HUES64 (cell line): Measurements from ENCODE around the gene LDAH.

Experiments used
- H3K27ac ChIP-seq: 2 replicates; pipeline ENCODE4 v1.7.0; 2013; ENCODE audit warnings: low read depth, low read length, inconsistent platforms
- H3K27me3 ChIP-seq: 2 replicates; pipeline ENCODE4 v1.6.1; 2013; ENCODE audit warnings: mild to moderate bottlenecking, low read length; ENCODE audit not compliant: insufficient read depth
- H3K36me3 ChIP-seq: 2 replicates; pipeline ENCODE4 v1.6.1; 2013; ENCODE audit warnings: mild to moderate bottlenecking, low read length; ENCODE audit not compliant: insufficient read depth
- H3K4me1 ChIP-seq: 2 replicates; pipeline ENCODE4 v1.6.1; 2013; ENCODE audit warnings: mild to moderate bottlenecking, low read length, moderate library complexity; ENCODE audit not compliant: insufficient read depth
- H3K4me3 ChIP-seq: 2 replicates; pipeline ENCODE4 v1.5.1; 2013; ENCODE audit warnings: mild to moderate bottlenecking, low read length, moderate library complexity
- H3K9ac ChIP-seq: 2 replicates; pipeline ENCODE4 v1.6.1; 2013; ENCODE audit warnings: mild to moderate bottlenecking, low read depth, low read length
- H3K9me3 ChIP-seq: 2 replicates; pipeline ENCODE4 v1.6.1; 2013; ENCODE audit warnings: low read depth, low read length; ENCODE audit not compliant: insufficient read depth
- WGBS: fragments of 150-250, 120-280 bp; methylation state at CpG from one replicate; pipeline ENCODE4 v1.1.7; 2013; ENCODE audit warnings: missing lambda C conversion rate; 5-methylcytosine and 5-hydroxymethylcytosine counted together

Gene LDAH

DNA sequence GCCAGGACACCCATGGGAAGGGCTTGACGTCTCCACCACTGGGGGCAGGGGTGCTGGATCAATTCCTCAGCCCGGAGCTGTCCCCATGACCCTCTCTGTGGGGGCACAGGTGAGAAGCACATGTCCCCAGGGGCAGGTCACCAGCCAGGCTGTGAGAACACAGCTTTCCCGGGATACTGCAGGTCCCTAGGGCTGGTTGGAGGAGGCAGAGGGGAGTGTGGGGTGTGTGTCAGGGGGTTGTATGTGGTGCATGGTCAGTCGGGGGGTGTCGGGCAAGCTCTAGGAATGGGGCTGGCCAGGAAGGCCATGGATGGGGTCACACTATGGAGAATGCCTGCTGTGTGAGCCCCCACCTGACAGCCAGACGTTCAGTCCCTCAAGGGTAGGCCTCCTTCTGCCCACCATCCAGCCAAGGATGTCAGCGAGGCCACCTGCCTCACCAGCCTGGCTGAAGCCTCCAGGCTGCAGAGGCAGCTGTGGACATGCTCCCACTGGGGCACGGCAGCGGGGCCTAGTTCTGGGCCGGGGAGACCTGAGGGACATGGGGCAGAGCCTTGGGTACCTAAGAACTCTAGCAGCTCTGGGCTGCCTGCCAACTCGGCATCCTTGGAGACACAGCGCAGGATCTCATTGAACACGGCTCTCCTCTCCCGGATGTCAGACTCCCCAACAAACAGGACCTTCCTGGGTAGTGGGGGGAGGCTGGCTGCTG lies 182.3 kb downstream of the LDAH start:
- WGBS: 94% methylated on average over 14 of the region's 14 CpGs
- Histone ChIP-seq H3K9ac (no peak overlapping the region), H3K4me1 (no peaks in the 10 kb centered on the region), H3K27me3 (no peaks in the 10 kb centered on the region), H3K4me3 (no peak overlapping the region), H3K27ac (no peak overlapping the region), H3K9me3 (no peaks in the 10 kb centered on the region), H3K36me3 (no peaks in the 10 kb centered on the region)

DNA sequence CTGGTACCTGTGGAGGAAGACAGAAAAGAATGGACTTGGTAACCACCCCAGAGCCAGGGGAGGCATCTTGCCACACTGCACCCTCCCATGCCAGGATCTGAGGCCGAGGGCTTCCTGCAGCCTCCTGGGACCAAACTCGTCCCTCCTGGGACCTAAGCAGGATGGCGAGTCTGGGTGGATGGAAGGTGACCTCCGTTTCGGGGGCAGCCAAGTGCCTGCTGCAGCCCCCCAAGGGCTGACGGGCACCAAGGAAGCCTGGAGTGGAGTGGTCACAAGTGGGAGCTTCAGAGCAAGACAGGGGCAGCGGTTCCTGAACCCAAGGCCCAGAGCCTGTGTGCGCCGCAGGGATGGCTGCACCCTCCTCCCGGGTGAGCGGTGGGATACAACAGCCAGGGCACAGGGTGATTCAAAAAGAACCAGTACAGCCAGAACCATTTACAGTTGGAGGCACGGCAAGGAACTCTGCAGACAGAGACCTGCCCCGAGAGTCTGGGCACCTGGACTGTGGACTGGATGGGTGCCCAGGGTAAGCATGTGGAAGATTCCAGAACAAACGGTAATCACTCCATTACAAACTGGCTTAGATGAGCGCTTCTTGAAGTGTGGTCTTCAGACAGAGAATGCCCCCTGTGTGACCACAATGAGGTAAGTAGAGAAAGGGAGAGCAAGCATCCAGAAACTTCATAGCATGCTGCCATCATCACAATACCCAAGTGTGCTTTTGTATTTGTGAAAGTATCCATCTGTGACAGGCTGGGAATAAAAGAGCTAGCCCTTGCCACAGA lies 184.1 kb downstream of the LDAH start:
- Histone ChIP-seq H3K9me3 (no peaks in the 10 kb centered on the region), H3K9ac (no peak overlapping the region), H3K27me3 (no peaks in the 10 kb centered on the region), H3K27ac (no peak overlapping the region), H3K4me1 (peaks cover 4% of the 10 kb centered on the region), H3K4me3 (no peak overlapping the region), H3K36me3 (no peaks in the 10 kb centered on the region)
- WGBS: 94% methylated on average over 15 of the region's 15 CpGs

- no peaks in the 10 kb centered on the region for H3K36me3 ChIP-seq
- no peaks in the 10 kb centered on the region for H3K9me3 ChIP-seq
- no peak overlapping the region for H3K9ac ChIP-seq
- no peak overlapping the region for H3K27ac ChIP-seq
- H3K4me1 ChIP-seq: peaks cover 4% of the 10 kb centered on the region
- no peaks in the 10 kb centered on the region for H3K27me3 ChIP-seq
- H3K4me3 ChIP-seq: no peak overlapping the region
- 96% methylated on average over 13 of the region's 13 CpGs for WGBS
These were observed 184.9 kb downstream of the LDAH start for GRCh38 chr2:20638014-20638413.

DNA sequence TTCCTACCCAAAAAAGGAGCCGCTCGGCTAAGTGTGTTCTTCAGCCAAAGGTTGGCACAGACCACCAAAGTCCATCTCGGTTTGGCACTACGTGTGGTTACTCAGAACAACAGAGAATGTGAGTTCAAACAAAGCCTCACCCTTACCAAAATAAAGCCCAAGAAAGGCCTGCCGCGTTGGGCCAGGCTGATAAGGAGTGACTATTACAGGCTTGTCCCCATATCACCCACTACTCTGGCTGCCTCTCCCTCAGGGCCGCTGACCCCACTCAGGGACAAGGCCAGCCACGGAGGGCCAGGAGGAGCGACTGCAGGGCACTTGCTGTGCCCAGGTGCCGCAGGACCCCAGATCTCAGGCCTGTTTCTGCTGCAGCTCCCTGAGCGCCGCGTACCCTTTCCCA lies 185.8 kb downstream of the LDAH start:
- no peaks in the 10 kb centered on the region for H3K27me3 ChIP-seq
- H3K4me1 ChIP-seq: peaks cover 4% of the 10 kb centered on the region
- H3K36me3 ChIP-seq: no peaks in the 10 kb centered on the region
- no peak overlapping the region for H3K27ac ChIP-seq
- 93% methylated on average over 12 of the region's 13 CpGs for WGBS
- no peak overlapping the region for H3K9ac ChIP-seq
- no peak overlapping the region for H3K4me3 ChIP-seq
- H3K9me3 ChIP-seq: no peaks in the 10 kb centered on the region

DNA sequence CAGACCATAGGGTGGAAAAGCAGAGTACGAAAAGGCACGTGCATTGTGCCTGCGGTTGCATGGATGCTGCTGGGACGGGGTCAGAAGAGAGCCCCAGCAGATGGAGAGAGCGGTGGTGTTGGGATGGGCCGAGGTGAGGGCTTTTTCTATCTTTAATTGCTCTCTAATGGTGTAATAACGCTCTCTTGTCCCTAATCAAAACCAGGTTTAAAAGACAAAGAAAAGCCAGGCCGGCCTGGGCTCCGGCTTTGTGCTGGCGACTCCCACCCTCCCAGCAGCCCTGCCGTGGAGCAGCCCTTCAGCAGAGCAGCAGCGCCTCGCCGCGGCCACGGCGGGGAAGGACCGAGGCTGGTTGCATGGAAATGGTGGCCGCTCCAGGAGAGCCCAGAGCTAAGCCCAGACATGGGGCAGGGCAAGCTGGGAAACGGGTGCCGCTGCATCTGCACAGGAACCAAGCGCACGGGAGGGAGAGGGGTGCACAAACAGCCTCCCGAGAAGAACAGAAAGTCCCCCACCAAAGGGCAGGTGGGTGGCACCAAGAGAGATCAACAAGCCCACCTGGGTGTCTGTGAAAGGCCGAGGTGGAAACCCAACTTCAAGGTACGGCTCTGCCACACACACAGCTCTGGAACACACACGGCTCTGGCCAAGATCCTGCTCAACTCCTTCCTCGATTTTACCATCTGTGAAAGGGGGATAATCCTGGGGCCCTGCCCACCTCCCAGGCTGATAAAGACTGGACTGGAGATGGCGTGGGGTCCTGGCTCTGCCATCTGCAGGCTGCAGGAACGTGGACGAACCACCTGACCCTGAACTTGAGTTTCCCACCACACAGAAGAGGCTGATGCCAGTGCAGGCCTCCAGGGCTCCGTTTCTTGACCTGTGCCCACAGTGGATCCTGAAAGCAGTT lies 187.0 kb downstream of the LDAH start:
- WGBS: 34% methylated on average over 32 of the region's 32 CpGs
- Histone ChIP-seq H3K9me3 (no peaks in the 10 kb centered on the region), H3K9ac (peak overlapping the region; percentile 27; the same call in 1 of the 2 replicates), H3K4me3 (no peak overlapping the region), H3K36me3 (no peaks in the 10 kb centered on the region), H3K27me3 (no peaks in the 10 kb centered on the region), H3K4me1 (peaks cover 4% of the 10 kb centered on the region), H3K27ac (no peak overlapping the region)

GRCh38 chr2:20635113-20635510 lies 187.8 kb downstream of the LDAH start:
- no peaks in the 10 kb centered on the region for H3K27me3 ChIP-seq
- no peak overlapping the region for H3K27ac ChIP-seq
- no peaks in the 10 kb centered on the region for H3K9me3 ChIP-seq
- no peaks in the 10 kb centered on the region for H3K36me3 ChIP-seq
- H3K4me3 ChIP-seq: no peak overlapping the region
- H3K4me1 ChIP-seq: peaks cover 4% of the 10 kb centered on the region
- 0 out of 2 replicates have a peak overlapping the region, but pooled peaks have one; percentile 27 for H3K9ac ChIP-seq
- WGBS: 90% methylated on average over 5 of the region's 5 CpGs

DNA sequence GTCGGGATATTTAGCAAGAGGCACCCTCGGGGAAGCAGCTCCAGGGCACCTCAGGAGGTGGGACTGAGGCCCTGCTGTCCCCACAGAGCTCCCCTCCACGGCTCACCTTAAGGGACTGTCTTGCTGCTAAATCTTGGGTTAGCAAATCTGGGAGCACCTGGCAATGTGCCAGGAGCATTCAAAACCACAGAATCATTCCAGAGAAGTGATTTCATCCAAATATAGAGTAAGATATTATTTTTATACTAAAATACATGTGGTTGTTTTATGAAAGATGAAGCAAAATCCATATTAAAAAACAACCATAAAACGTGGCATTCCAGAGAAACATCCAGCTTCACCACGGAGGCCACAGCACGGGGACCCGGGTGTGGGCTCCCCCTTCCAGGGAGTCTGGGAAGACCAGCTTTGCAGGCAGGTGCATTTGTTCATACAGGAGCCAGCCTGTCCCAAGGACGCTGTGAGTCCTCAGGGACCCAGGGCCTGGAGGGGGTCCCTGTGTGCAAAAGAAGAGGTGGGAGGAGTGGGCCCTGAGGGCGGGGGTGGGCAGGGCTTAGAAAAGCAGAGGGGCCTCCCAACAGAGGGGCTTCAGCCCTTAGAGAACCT lies 188.3 kb downstream of the LDAH start:
- no peaks in the 10 kb centered on the region for H3K9me3 ChIP-seq
- WGBS: 86% methylated on average over 9 of the region's 9 CpGs
- H3K27ac ChIP-seq: no peak overlapping the region
- H3K4me3 ChIP-seq: no peak overlapping the region
- H3K9ac ChIP-seq: no peak overlapping the region
- H3K27me3 ChIP-seq: no peaks in the 10 kb centered on the region
- no peaks in the 10 kb centered on the region for H3K36me3 ChIP-seq
- H3K4me1 ChIP-seq: peaks cover 4% of the 10 kb centered on the region
